IPS-18c (cell line): ENCODE measurements around the gene MVD.
A peak's percentile ranks its signal among the peaks of the same experiment; 100 is the strongest.

ENCODE experiments used
- H3K4me3 ChIP-seq: 2 replicates; pipeline ENCODE4 v1.7.0; 2013; ENCODE audit warnings: low read depth, mild to moderate bottlenecking, low read length, moderate library complexity; ENCODE audit not compliant: insufficient read depth
- H3K9me3 ChIP-seq: one replicate; pipeline ENCODE4 v1.6.1; 2013; ENCODE audit warnings: mild to moderate bottlenecking, low read length, moderate library complexity; ENCODE audit not compliant: control insufficient read depth, insufficient read depth

Gene MVD

DNA sequence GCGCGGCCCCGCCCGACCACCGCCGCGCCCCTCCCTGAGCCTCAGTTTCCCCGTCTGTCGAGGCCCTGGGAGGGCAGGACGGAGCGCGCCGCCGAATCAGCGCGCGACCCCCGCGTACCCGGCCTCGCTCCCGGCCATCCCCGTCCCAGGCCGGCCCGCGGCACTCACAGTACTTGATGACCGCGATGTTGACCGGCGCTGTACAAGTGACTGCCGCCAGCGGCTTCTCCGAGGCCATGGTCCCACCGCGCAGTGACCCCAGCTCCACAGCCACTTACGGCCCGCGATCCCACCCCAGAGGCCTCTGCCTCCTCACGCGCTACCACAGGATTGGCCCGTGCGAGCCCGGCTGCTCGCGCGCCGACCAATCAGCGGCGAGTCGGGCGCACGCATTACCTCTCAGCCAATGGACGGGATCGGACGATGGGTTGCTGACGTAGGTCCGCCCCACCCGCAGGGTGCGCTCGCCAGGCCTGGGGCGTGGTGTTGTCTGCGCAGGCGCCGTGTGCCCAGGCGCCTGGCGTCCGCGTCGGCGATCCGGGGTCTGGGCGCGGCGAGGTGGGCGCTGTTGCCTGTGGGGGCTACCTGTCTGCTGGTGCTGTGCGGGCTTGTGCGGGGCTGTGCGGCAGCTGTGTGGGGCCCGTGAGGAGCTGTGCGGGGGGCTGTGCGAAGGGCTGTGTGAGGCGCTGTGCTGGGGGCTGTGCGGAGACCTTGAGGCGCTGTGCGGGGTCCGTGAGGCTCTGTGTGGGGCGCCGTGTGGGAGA lies at the start of gene MVD:
Gene MVD (minus strand): TSS at position 249 of the 764 bp plus-strand sequence. CDS start 11 bp downstream, at position 238.
- Histone ChIP-seq H3K4me3 (peak within 1 kb of the TSS; percentile 99), H3K9me3 (no peaks in the 10 kb centered on the region)

DNA sequence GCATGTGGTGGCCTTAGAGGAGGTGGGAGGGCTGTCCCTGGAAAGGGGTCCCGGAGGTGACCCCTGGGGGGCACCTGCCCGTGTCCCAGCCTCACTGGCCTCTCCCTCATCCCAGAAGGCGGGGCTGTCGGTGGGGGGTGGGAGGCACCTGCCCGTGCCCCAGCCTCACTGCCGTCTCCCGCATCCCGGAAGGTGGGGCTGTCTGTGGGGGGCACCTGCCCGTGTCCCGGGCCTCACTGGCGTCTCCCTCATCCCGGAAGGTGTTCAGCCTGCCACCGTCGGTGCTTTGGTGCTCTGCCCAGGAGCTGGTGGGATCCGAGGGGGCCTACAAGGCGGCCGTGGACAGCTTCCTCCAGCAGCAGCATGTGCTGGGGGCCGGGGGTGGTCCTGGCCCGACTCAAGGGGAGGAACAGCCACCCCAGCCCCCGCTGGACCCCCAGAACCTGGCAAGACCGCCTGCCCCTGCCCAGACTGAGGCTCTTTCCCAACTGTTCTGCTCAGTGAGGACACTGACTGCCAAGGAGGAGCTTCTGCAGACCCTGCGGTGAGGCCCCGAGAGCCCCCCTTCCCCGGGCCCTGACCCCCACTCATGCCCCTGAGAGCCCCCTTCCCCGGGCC lies 49.6 kb upstream of the MVD start:
- Histone ChIP-seq H3K9me3 (no peaks in the 10 kb centered on the region), H3K4me3 (no peak overlapping the region)

- H3K9me3 ChIP-seq, result no peaks in the 10 kb centered on the region
- H3K4me3 ChIP-seq, result no peak overlapping the region
These were observed 49.0 kb upstream of the MVD start for GRCh38 chr16:88711750-88712340.

GRCh38 chr16:88710556-88710955 lies 47.7 kb upstream of the MVD start:
- Histone ChIP-seq H3K9me3 (no peaks in the 10 kb centered on the region), H3K4me3 (no peak overlapping the region)

- H3K4me3 ChIP-seq, result peak overlapping the region; percentile 96
- no peaks in the 10 kb centered on the region for H3K9me3 ChIP-seq
These were observed 44.3 kb upstream of the MVD start for GRCh38 chr16:88706965-88707826.

DNA sequence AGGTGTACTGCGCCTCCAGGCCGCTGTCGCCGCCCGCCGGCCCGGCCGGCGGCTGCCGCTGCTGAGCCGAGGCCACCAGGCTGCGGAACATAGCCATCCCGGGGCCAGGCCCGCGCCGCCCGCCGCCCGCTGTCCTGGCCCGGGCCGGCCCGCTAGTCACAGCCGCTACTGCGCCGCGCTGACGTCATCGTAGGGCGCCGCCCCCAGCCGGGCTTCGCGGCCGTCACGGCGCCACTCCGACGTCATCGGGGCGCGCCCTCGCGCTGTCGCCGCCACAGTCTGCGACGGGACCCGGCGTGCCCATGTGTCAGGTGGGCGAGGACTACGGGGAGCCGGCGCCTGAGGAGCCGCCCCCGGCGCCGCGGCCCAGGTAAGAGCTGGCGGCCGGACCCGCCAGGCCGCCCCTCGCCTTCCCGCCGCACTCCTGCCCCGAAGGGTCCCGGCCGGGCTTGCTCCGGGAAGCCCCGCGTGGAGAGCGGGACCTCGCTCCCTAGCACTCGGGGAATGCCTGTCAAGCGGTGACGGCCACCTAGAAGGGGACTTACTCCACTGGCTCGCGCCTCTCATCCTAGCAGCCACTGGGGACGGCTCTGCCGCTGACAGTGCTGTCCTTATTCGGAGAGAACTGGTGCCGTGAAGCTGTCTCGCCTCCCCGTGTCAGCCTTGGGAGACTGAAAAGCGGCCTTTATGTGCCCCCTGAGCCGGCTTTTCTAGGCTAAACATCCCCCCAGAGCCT lies 43.5 kb upstream of the MVD start, which contains the start of the genes CTU2 and RNF166:
Gene CTU2 (plus strand): TSS at position 275 of the 736 bp plus-strand sequence. CDS start 28 bp downstream, at position 303.
Gene RNF166 (minus strand): TSS at position 180 of the 736 bp plus-strand sequence. CDS start 83 bp downstream, at position 97.
- Histone ChIP-seq H3K4me3 (peak within 1 kb of the TSS; percentile 96), H3K9me3 (no peaks in the 10 kb centered on the region)

DNA sequence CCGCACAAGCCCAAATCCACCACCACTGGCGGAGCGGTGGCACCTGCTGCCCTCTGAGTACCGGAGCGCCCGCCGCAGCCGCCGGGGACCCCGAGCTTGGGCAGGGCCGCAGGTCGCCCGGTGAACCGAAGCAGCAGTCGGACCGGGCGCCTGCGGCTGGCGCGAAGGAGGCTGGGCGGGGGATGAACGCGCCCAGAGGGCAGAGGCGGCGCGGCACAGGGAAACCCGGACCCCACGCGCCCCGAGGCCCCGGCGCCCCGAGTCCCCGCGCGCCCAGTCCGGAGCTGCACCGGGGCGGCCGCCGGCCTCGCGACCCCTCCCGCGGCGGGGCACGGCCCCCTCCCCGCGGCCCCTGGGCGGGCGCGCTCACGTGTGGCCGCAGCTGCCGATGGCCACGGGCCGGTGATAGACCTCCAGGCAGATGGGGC lies 42.9 kb upstream of the MVD start:
- Histone ChIP-seq H3K9me3 (no peaks in the 10 kb centered on the region), H3K4me3 (peak overlapping the region; percentile 96)

- peak overlapping the region; percentile 96 for H3K4me3 ChIP-seq
- no peaks in the 10 kb centered on the region for H3K9me3 ChIP-seq
These were observed 42.3 kb upstream of the MVD start for GRCh38 chr16:88705076-88705684.

DNA sequence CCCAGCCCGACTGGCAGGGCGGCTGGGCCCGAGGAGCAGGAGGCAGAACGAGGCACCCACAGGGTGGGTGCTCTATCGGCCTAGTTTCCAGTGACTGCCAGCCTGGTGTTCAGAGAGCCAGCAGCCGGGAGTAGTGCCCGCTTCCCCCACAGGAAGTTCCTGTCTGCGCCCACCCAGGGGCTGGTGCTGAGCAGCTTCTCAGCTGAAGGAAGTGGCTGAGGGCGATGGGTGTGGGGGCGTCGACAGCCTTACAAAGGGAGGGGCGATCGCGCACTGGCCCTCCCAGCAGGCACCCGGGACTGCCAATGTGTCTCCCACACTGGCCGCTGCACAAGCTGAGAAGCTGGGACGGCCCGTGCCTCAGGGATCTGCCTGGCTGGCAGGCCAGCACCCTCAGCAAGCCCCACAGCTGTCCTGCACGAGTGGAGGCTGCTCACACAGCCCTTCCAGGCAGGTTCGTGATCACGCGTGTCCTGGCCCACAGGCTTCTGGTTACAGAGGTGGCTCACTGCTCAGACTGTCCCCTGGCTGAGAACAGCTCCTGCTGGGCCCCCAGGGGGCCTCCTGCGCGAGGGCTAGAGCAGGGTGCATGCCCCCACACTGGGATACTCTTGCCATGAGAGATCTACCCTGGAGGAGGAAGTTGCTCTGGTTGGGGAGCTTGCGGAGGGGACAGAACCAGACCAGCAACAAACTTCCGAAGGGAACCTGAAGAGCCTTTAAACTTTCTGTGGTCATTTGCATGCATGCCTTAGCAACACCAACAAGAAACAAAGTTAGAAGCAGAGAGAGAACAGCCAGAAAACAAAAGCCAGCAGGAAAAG lies 40.8 kb upstream of the MVD start:
- Histone ChIP-seq H3K9me3 (no peaks in the 10 kb centered on the region), H3K4me3 (no peak overlapping the region)

GRCh38 chr16:88702371-88703210 lies 39.7 kb upstream of the MVD start:
- Histone ChIP-seq H3K4me3 (no peak overlapping the region), H3K9me3 (no peaks in the 10 kb centered on the region)

DNA sequence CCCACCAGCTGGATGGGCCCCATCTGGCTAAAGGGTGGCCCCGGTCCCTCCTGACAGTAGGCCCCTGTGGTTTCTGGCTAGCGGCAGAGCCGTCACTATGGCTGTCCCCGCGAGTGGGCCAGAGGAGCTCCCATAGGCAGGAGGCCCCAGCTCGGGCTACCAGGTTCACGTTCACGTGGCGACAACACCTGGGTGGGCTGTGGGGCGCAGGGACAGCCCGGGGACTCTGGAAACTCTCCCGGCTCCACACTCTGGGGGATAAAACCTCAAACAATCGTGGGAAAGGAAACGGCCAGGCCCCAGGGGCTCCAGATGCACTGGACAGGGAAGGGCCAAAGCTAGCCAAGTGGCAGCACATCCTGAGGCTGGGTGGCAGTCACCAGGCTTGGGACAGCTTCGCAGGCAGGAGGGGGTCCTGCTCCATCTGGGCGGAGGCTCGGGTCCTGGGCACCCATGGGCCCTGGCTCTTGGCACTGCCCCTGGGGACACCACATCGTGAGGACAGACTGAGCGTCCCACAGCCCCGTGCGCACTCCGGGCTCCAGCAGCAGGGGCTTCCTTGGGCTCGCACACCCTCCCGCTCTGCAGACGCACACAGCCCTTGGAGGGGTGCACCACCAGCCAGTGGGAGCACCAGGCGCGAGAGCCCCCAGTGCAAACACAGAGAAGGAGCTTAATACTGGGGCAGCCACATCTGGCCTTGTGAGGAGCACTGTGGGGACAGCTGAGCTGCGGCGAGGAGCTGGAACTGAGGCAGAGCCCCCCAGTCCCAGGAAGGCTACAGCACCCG lies 38.9 kb upstream of the MVD start:
- Histone ChIP-seq H3K9me3 (no peaks in the 10 kb centered on the region), H3K4me3 (no peak overlapping the region)

- H3K4me3 ChIP-seq, result no peak overlapping the region
- H3K9me3 ChIP-seq, result no peaks in the 10 kb centered on the region
These were observed 38.0 kb upstream of the MVD start for GRCh38 chr16:88700636-88701482.

GRCh38 chr16:88700322-88700635 lies 37.4 kb upstream of the MVD start:
- Histone ChIP-seq H3K4me3 (no peak overlapping the region), H3K9me3 (no peaks in the 10 kb centered on the region)
